GM19438 (cell line): Measurements from ENCODE around the gene GUCY2D.

Experiments
- ATAC-seq: cut with Tn5 transposase; IDR thresholded peaks from one replicate; pipeline ENCODE4 v1.9.1; 2021; ENCODE audit warnings: low read depth; ENCODE audit not compliant: unreplicated experiment

GUCY2D gene

GRCh38 chr17:8062435-8062806 lies 60.0 kb downstream of the GUCY2D start:
- ATAC-seq = no peak

GRCh38 chr17:8062807-8063483 lies 60.5 kb downstream of the GUCY2D start:
- ATAC-seq = no peak

- no peak for ATAC-seq
These were observed 61.5 kb downstream of the GUCY2D start for GRCh38 chr17:8063761-8064534.

GRCh38 chr17:8064561-8065019 lies 62.2 kb downstream of the GUCY2D start:
- no peak for ATAC-seq

GRCh38 chr17:8066841-8067775 lies 64.7 kb downstream of the GUCY2D start:
- no peak for ATAC-seq

- no peak for ATAC-seq
These were observed 65.4 kb downstream of the GUCY2D start for GRCh38 chr17:8067806-8068205.

- ATAC-seq = no peak
These were observed 66.5 kb downstream of the GUCY2D start for GRCh38 chr17:8068736-8069586.

- no peak for ATAC-seq
These were observed 67.1 kb downstream of the GUCY2D start for GRCh38 chr17:8069587-8069860.
